Stimulated activated CD8-positive, alpha-beta memory T cell treated with anti-CD3 and anti-CD28 coated beads, Interleukin-15, amount 100 ng/mL, for 48 hours (primary cell): ENCODE measurements around the gene TMEM187.

ENCODE experiments used
- DNase-seq, 2 donors: peaks; one replicate each; pipeline ENCODE4 v3.0.0-alpha.2; 2020; ENCODE audit warnings: low read depth in 2 of 2

TMEM187 gene, protein sequence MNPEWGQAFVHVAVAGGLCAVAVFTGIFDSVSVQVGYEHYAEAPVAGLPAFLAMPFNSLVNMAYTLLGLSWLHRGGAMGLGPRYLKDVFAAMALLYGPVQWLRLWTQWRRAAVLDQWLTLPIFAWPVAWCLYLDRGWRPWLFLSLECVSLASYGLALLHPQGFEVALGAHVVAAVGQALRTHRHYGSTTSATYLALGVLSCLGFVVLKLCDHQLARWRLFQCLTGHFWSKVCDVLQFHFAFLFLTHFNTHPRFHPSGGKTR

DNA sequence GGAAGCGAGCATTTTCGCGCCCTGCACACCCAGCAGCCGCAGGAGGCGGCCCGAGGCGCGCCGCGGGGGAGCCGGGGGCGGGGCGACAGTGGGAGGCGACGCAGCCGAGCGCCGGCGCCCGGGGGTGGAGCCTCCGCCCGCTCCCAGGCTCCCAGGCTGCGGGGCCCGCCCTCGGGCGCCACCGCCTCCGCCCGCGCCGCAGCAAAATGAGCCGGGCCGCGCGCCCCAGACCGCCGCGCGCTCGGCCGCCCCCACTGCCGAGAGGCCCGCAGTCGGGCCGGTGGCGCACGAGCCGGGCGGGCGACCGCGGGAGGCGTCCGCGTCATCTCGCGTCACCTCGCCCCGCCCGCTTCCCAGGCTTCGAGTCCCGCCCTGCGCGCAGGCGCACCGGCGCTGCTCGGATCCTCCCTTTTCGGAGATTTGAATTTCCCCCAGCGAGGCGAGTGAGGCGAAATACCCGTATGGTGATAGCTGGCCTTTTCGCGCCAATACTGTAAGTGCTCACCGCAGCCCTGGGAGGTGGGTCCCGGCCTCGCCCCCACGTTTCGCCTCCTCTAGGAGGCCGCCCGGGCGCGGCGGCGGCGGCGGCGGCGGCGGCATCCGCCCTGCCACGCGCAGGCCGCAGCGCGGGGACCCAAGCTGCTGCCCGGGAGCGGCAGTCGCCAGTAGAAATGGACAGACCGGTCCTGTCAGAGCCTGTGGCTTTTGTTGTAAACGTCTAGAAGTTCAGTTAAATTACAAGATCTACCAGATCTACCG lies at the start of gene TMEM187:
Gene TMEM187, plus strand, starts transcription at position 387 of the 759 bp plus-strand sequence. CDS start 9,309 bp downstream, outside the sequence.
- peak; percentile 85 to 88 for DNase-seq

DNA sequence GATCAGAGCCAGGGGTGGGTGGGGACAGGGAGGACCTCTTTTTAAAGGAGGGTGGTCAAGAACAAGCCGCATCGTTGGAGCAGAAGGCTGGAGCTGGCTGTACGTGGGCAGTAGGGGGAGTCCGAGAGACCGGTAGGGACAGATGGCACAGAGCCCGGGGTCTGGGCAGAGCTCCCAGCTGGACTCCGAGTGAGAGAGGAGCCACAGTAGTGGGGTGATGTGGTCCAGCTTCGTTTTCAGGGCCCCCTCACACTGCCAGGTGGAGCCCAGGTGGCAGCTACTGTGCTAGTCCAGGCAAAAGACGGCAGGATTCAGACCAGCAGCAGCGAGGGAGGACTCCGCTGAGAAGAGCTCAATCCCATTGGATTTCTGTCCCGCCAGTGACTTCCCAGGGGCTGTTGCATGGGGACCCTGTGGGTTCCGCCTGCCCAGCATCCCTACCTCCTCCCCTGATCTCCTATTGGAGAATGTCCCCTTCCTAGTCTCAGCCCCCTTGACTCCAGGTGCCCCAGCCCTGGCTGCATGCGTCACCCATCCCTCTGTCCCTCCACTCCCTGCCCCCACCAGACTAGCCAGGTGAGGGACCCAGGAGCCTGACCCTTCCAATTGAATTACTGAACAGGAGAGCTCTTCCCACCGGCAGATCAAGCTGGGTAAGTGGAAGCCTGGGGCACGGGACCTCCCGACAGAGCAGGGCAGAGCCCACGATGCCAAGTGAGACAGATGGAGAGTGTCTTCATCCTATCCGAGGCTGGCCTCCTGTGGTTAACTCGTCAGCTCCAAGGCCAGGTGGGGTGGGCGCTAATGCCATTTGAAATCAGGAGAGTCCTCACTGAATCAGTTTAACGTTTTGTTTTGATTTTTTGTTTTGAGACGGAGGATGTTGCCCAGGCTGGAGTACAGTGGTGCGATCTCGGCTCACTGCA lies 49.4 kb upstream of the TMEM187 start:
- DNase-seq, result no peak

DNA sequence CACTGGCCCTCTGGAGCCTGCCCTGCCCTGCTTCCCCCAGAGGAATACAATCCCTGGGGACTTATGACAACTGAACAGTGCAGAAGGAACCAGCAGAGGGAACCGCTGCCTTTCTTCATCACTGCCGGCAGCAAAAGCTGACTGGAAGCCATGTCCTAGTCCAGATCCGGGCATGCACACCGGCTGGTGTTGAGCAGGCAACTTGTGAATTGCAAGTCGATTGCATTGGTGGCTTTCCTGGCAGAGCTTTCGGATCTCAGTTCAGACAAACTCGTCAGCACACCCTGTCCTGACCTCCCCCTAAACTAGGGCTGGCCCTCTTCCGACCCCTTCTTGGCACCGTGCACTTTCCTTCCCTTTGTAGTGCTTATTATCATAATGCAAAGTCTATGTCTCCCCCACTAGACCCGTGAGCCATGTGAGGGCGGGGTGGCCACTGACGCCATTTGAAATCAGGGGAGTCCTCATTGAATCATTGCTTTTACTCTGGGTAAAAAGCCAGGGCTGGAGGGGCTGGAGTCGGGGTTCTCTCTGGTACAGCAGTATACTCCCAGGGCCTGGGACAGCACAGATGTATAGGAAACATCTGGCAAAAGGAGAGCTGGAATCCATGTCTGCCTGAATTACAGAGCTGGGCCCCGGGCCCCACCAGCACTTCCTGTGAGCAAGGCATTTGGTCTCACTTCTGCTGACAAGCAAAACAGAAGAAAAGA lies 48.2 kb upstream of the TMEM187 start:
- DNase-seq, result no peak

DNA sequence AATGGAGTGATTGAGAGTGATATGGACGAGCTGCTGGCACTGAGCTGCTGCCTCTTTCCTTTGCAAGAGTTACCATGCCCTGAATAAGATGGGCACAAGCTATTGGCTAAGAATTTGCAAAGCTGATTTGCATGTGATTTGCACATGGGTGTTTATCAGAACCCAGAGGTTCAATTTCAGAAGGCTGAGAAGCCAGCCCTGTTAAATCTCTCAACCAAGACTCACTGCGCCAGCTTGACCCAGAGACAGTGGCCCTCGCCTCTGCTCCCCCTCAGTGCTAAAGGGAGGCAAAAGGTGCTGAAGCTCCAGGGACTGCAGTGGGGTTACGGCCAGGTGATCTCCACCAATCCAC lies 47.2 kb upstream of the TMEM187 start:
- no peak for DNase-seq

DNA sequence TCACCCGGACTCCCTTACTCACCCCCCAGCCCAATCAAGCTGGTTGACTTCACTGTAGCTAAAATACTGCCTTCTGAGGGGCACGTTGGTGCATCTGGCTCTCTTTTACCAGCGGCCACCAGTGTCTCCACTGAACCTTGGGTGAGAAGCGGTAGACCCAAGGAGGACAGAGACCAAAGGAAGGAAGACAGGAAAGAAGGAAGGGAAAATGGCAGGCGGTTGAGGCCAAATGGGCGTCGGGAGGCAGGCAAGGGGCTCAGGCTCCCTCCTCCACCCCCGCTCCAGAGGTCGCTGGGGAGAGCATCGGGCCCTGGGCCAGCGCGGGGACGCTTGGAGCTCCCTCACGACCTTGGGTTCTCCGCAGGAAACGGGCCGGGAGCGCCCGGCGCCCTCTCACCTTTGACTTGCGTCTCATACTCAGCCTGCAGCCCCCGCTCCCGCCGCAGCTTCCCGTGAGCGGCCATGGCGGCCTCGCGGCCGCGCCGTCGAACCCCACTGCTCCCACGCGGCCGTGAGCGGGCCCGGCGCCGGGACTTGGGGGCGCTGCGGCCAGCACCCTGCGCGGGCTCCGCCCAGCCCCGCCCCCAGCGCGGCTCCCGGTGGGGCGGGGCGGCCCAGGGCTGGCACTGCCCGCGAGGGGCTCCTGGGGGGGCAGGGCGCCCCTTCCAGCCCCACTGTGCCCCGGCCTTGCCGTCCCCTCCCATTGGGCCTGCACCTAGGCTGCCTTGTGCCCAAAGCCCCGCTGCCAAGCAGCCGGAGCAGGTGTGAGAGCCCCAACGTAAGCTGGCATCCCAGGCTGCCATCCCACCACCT lies 46.6 kb upstream of the TMEM187 start, which contains the start of gene ARHGAP4:
Gene ARHGAP4, minus strand, starts transcription at position 526 of the 813 bp plus-strand sequence. Its CDS starts 62 bp downstream, at position 464.
- DNase-seq, result peak; percentile 52 to 56

DNA sequence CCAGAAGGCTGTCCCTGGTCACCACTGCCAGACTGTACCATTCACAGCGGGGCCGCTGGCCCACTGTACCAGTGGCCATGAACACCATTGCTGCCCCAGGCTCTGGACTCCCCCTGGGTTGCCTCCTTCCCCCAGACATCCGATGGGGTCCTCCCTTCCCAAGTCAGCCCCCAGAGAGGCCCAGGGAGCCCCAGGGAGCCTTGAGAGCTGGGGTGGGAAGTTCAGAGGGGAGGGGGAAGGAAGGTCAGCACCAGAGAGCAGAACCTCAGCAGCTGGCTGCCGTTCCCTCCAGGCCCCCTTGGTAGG lies 46.0 kb upstream of the TMEM187 start:
- DNase-seq, result no peak

DNA sequence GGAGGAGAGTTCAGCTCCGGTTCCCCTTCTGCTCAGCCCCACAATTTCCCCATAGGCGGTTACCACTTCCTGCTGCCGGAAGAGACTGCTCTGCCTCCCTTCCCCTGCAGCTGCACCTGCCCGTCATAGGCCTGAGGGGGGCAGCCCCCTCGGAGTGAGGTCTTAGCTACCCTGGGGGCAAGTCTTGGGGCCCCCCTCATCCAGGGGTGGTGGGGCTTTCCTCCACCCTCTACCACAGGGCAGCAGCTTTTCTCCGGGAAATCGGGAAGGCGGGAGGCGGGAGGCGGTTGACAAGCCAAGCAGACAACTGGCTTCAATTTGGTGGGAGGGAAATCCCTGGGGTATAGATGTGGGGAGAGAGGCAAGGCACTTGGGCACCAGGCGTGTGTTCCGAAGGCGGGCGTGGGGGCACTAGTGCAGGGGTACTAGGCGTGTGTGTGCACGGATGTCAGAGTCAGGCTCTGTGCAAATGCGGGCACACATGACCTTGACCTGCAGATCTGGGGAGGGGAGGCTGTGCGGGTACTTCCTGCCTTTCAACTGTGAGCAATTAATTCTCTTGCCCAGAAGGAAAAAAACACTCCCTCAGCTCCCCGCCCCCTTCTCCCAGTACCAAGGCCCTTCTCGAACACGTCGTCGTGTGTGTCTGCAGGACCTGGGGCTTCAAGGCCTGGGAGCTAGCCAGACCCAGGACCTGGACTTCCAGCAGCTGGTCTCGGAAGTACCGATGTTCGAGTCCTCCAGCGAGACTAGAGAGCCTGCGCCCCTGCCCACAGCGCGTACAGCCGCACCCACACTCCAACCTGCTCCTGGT lies 45.5 kb upstream of the TMEM187 start:
- DNase-seq, result peak; percentile 62 to 66

DNA sequence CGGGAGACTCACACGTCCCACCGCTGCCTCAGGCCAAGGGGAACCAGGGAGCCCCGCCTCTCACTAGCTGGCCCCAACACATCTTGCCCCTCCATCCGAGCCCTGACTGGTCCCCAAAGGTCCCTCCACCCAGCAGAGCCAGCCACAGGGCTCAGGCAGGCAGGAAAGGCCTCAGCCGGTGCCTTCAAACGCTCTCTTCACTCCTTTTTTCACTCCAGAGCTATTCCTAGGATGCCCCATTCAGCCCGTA lies 45.0 kb upstream of the TMEM187 start:
- no peak for DNase-seq

DNA sequence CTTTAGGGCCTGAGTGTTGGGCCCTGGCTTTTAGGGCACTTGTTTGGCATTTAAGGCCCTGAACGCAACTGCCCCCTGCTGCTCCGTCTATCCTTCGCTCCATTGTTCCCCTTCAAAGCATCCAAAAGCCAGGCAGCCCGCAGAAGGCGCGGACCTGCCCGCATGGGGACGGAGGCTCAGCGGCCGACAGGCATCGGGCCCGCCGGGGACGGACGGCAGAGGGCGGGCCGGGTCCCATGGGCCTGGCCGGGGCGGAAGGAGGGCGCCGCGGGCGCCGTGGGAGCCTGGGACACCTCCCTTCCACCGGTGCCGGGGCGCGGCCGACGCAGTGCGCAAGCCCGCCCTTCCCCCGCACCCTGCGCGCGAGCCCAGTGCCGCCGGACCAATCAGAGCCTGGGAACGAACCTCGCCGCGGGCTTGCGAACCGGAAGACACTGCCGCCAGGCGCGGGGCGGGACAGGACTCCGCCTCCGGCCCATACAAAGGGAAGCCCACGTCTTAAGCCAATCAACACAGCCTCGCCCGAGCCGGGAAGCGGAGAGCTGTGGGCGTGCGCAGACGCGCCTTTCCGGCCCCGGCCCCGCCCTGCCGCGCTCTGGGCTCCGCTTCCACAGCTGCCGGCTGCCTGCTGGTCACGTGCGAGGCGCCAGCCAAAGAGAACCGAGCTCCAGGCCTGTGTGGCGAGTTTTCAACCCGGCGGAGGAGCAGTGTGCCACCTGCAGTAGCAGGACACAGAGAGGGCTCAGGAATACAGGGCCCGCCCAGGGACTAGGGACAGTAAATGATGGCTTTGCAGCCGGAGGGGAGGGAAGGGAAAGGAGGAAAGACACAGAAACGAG lies 44.4 kb upstream of the TMEM187 start:
- DNase-seq, result peak; percentile 90 to 94

DNA sequence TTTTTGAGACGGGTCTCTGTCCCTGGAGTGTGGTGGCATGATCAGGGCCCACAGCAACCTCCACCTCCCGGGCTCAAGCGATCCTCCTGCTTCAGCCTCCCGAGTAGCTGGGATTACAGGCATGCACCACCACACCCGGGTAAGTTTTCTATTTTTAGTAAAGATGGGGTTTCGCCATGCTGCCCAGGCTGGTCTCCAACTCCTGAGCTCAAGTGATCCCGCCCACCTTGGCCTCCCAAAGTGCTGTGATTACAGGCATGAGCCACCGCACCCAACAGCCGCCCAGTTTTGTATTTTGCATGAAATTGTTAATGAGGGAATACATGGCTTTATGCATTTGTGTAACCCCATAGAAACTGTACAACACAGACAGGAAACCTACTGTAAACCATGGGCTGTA lies 43.7 kb upstream of the TMEM187 start:
- no peak for DNase-seq

DNA sequence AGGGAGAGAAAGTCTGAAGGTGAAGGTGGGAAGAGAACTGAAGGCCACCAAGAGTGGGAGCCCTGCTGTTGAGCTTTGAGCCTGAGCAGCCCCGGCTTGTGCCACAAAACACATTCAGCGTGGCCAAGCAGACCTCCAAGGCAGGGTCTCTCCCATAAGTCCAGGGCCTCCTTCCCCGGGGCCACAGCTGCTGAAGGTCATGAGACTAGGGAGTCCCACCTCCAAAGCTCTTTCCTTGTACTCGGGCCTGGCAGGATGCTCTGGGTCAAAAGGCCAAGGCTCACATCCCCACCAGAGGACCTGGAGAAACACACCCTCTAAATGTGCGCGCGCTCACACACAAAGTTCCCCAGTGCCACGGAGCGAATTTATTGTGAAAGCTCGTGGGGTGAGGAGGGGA lies 43.0 kb upstream of the TMEM187 start:
- no peak for DNase-seq

DNA sequence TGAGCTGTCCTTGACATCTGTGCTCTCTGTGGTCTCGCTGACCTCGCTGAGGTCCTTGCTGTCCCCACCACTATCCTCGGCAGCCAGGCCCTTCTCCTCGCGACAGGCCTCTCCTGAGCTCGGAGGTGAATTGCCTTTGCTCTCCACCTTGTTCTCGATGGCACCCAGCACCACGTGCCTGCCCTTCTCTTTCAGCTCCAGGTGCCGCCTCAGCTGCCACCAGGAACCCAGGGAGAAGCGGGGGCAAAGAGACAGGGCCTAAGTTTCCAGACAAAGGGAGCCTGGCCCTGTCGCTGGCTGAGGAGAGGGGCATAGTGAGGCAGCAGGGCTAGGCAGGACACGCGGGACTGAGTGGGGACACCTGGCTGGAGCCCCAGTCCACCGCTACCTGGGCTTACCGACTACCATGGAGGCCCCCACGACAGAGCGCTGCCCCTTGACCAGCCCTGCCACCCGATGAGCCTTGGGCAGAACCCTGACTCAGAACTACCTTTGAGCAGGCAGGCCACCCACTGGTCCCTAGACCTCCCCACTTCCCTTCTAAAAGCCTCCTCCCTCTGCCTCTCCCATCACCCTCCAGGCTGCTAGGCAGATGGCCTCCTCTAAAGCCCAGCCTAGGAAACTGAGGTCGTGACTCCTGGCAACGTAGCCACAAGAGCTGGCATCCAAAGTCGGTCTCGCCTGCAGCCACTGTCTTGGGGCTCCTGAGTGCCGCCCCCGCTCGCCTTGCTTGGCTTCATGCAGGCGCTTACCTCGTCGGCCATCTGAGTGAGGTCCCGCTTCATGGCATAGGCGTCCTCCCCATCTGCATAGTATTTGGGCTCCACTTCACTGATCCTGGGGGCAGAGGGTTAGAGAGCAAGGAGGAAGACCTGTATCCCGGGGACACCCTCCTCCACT lies 42.3 kb upstream of the TMEM187 start:
- DNase-seq, result no peak

DNA sequence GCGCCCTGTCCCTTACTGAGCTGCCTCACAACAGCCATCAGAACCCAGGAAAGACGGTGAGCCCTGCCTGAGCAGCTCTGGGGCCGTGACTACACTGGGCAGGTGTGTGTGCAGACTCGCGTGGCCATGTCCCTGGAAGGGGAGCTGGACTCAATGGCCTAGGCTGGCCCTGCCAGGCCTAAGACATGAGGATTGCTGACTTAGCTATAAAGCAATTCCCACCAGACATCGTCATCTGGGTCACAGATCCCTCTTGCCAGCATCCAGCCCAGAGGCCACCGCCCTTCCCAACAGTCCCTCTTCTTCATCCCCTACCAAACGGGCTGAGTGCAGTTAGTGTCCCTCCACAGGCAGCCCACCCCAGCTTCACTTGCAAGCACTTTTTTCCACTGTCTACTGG lies 41.4 kb upstream of the TMEM187 start:
- DNase-seq, result no peak

DNA sequence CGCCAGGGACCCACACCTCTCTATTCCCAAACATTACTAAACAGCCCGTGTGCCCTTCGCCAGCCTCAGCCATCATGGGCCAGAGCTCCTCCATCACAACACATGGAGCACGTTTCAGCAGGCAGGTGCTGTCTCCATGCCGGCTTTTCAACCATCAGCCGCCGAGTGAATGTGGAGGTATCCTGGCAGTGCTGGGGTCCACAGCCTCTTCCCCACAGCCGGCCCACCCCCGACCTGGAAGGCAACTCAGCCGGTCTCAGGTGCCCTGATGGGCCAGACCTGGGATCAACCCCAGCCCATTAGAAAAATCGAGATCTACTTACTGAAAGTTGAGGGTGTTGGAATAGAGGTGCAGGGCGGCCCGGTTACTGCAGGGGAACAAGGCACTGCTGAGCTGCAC lies 40.8 kb upstream of the TMEM187 start:
- DNase-seq, result no peak

DNA sequence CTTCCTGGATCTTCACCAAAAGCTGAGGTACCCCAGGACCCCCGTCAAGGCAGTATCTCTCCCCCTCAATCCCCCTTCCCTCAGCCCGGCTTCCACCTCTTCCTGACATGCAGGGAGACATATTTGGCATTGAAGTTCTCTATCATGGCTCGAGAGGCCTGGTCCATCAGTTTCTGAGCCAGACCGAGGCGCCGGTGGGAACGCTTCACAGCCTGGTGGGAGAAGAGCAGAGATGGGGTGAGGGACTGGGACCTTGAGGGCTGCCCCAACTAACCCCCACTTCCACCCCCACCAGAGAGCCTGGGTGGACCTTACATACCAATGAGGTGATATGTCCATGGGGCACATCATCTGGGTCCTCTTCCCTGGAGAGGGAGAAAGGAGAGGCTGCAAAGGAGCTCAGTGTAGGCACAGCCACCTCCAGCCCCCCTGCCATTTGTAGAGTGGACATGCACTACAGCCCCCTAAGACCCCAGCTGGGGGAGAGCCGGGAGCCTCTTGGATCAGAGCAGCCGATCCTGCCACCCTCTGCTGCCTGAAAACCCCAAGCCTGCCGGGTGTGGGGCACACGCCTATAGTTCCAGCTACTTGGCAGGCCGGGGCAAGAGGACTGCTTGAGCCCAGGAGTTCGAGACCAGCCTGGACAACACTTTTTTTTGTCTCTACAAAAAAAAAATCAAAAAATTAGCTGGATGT lies 40.2 kb upstream of the TMEM187 start:
- DNase-seq, result no peak

DNA sequence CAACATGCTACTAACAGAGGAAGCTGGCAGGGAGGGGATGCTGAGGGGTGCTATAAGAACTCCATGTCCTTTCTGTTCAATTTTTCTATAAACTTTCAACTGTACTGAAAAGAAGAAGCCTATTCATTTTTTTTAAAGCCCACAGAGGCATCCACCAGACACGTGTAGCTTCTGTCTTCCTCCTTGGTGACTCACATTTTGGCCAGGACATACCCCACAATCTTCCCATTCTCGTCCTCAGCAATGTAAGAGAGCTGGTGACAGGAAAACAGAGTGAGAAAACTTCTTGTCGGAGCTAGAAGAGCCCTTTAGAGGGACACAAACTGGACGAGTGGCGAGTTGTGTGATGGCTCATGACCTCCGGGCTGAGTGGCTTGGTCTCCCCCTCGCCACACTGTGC lies 38.8 kb upstream of the TMEM187 start:
- DNase-seq, result no peak

DNA sequence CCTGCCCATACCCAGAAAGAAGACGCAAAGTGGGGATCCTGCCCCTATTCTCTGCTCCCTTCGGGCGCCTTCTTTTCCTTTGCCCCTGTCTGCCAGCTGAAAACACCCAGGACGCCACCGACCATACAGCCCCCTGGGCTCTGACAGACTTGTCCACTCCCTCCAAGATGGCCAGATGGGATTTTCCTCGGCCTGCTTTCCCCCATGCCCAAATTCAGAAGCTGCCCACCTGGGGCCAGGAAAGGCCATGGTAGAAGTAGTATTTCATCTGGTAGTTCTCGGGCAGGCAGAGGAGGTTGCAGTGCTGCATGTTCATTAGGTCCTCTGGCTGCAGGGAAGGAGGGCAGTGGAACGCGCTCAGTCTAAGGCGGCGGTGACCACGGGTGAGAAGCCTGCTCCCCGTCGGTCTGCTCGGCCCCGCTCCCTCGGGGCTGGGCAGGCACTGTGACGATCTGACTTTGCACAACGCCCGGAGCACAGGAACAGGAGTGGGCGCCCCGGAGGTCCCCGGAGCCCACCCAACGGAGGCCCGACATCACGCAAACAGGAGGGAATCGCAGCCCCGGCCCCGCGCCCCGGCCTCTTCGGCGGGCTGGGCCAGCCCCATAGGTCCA lies 38.3 kb upstream of the TMEM187 start:
- DNase-seq, result no peak
